Measurements from ENCODE around the gene CADM1. TPM values are rescaled to one million over a fixed set of nuclear protein-coding genes. Genes with fewer than 3 reads are reported as not detected.

CADM1 gene
- total and polyA plus RNA-seq, 8 donors = 6.3 to 38.8 (median 24.5) TPM

DNA sequence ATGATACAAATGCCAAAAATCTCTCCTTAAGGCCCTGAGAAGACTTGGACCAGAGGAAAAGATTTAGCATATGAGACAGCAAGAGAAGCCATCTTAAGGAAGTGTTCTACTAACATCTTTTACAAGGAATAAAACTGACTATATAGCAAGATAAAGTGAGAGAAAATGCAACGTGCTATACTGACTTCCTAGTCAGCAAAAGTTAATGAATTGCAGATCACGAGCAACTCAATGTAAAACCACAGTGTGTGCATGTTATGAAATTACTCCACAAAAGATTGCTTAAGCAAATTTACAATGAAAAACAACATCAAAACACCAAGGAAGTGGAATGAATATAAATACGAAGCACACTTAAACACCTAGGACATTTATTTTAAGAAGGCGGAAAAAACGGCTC is 187.5 kb downstream of the CADM1 start:
- TF ChIP-seq, protein P1, sequence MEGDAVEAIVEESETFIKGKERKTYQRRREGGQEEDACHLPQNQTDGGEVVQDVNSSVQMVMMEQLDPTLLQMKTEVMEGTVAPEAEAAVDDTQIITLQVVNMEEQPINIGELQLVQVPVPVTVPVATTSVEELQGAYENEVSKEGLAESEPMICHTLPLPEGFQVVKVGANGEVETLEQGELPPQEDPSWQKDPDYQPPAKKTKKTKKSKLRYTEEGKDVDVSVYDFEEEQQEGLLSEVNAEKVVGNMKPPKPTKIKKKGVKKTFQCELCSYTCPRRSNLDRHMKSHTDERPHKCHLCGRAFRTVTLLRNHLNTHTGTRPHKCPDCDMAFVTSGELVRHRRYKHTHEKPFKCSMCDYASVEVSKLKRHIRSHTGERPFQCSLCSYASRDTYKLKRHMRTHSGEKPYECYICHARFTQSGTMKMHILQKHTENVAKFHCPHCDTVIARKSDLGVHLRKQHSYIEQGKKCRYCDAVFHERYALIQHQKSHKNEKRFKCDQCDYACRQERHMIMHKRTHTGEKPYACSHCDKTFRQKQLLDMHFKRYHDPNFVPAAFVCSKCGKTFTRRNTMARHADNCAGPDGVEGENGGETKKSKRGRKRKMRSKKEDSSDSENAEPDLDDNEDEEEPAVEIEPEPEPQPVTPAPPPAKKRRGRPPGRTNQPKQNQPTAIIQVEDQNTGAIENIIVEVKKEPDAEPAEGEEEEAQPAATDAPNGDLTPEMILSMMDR (IDR thresholded peaks at IDR 0.05) = no peak
- H3K36me3 ChIP-seq = no peaks in the 10 kb centered on the region
- no peak overlapping the region for H3K4me3 ChIP-seq
- whole genome bisulfite sequencing, 2 donors = 38 to 51% methylated on average over 5 of the region's 5 CpGs
- H3K27me3 ChIP-seq = no peaks in the 10 kb centered on the region
- H3K4me1 ChIP-seq = no peaks in the 10 kb centered on the region
- H3K27ac ChIP-seq = no peak overlapping the region
- intact Hi-C loops (cut with DNase I) = no loop called here
- FAIRE-seq (peak; percentile 26), ATAC-seq (no peak), DNase-seq (no peak)
- no peaks in the 10 kb centered on the region for H3K9me3 ChIP-seq

DNA sequence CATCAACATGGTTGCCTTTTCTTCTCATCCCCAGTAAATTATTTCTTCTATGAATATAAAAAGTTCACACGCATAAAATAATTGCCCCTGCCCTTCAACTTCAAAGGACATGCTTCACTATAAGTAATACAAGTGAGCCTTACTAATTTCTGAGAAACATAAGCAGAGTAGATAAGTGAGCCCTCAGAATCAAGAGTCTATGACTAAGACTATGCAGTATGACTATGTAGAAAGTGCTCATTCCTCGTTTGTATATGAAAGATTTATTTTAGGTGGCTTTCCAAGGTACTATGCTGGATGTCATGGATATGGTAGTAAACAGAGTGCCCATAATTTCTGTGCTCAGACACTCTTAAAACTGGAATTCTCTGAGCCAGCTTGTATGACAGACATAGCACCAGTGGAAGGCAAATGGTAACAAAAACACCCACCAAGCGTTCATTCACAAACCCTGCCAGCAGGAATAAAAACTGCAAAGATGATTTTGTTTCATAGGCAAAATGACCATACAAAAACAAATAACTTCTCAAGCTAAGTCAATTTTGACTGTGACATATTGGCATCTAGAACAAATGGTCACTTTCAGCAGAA is 189.8 kb downstream of the CADM1 start:
- ATAC-seq = no peak
- intact Hi-C loops (cut with DNase I) = no loop called here
- FAIRE-seq = no peak
- TF ChIP-seq, protein P1 (IDR thresholded peaks at IDR 0.05) = no peak
- Histone ChIP-seq H3K4me3 (no peak overlapping the region), H3K4me1 (no peaks in the 10 kb centered on the region), H3K36me3 (no peaks in the 10 kb centered on the region), H3K9me3 (no peaks in the 10 kb centered on the region), H3K27me3 (no peaks in the 10 kb centered on the region), H3K27ac (no peak overlapping the region)
- 55 to 71% methylated on average over 3 of the region's 3 CpGs for WGBS, 2 donors
- no peak for DNase-seq

DNA sequence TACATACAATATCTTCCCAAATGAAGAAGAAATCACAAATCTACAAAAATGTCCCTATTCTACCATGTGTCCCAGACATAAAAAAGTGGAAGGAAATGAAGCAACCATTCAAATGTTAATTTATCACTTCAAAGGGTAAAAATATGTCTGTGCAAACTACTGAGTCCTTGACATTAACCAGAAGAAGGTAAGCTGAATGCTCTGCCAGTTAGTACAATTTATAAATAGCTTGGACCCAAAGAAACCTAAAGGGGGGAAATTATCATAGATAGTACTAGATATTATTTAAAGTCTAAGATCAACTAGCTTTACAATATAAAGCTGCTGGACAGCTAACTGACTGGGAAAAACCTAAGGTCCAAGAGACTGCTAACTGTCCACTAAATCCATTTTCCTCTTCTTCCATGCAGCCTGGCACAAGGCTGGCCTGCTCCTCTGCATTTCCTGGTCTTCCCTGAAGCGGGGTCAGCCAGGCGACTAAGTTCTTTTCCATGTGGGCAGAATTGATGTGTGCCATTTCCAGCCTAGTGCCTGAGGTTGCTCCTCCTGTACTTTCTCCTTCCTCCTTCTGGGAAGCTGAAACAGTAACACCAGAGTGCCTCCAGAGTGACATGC is 190.9 kb downstream of the CADM1 start:
- no peak for ATAC-seq

DNA sequence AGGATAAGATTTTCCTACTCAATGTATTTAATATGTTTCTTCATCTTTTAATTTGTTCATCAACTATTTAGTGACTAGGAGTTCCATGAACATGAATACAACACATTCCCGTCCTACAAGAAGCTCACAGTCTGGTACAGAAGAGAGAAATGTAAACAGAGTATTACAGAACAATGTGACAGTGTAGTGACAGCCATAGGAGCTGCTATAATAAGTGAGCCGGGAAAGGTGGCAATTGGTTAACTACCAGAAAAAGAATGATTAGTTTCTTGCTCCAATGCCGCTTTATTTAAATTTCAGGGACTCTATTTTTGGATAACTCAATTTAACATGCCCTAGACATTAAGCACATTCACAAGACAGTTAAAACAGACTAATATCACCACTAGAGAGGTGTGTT is 192.3 kb downstream of the CADM1 start:
- Histone ChIP-seq H3K9me3 (no peaks in the 10 kb centered on the region), H3K4me1 (no peaks in the 10 kb centered on the region), H3K27ac (no peak overlapping the region), H3K36me3 (no peaks in the 10 kb centered on the region), H3K27me3 (no peaks in the 10 kb centered on the region), H3K4me3 (no peak overlapping the region)
- TF ChIP-seq, protein P1 (IDR thresholded peaks at IDR 0.05) = no peak
- DNase-seq (no peak), FAIRE-seq (no peak), ATAC-seq (no peak)
- intact Hi-C loops (cut with DNase I) = no loop called here
- WGBS, 2 donors = 70 to 72% methylated on average over 3 of the region's 3 CpGs

More for the DNA sequence above, 190.9 kb downstream of the CADM1 start:
- no peak for DNase-seq
- H3K36me3 ChIP-seq = no peaks in the 10 kb centered on the region
- H3K27ac ChIP-seq = no peak overlapping the region
- H3K4me3 ChIP-seq = no peak overlapping the region
- no peaks in the 10 kb centered on the region for H3K4me1 ChIP-seq
- H3K9me3 ChIP-seq = no peaks in the 10 kb centered on the region
- intact Hi-C loops (cut with DNase I) = no loop called here
- no peaks in the 10 kb centered on the region for H3K27me3 ChIP-seq
- TF ChIP-seq, protein P1 (IDR thresholded peaks at IDR 0.05) = no peak
- no peak for FAIRE-seq
- WGBS, 2 donors = 65 to 89% methylated on average over 2 of the region's 2 CpGs

DNA sequence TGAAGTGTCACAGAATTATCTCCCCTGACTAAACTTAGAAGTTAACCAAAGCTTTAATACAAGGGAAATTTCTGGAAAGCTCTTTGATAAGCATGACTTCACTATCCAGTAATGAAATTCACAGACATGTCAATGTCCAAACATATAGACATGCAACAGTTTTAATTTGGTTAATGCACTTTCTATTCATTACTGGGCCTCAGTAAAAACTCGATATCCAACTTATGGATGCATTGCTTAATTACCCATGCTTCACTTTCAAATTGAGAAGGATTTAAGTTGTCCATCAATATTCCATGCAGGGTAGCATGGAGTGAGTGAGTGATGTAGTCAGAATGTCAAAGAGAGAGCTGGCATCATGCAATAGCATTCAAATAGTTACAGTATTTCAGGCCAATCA is 197.5 kb downstream of the CADM1 start:
- ATAC-seq = no peak
- no peak for DNase-seq

More for the DNA sequence above, 197.5 kb downstream of the CADM1 start:
- Histone ChIP-seq H3K27me3 (no peaks in the 10 kb centered on the region), H3K4me1 (no peaks in the 10 kb centered on the region), H3K27ac (no peak overlapping the region), H3K4me3 (no peak overlapping the region), H3K36me3 (no peaks in the 10 kb centered on the region), H3K9me3 (no peaks in the 10 kb centered on the region)
- TF ChIP-seq, protein P1 (IDR thresholded peaks at IDR 0.05) = no peak
- intact Hi-C loops (cut with DNase I) = no loop called here
- FAIRE-seq = no peak
- WGBS, 2 donors = 56 to 62% methylated on average over 1 of the region's 1 CpG
